CD4-positive, alpha-beta T cell treated with Interferon alpha-2 for 1 hour (primary cell): ENCODE measurements around the gene ZNF174.

Experiments used
- DNase-seq, 2 donors: peaks; one replicate each; pipeline ENCODE4 v3.0.0-alpha.2; 2020 to 2022

The ZNF174 gene

DNA sequence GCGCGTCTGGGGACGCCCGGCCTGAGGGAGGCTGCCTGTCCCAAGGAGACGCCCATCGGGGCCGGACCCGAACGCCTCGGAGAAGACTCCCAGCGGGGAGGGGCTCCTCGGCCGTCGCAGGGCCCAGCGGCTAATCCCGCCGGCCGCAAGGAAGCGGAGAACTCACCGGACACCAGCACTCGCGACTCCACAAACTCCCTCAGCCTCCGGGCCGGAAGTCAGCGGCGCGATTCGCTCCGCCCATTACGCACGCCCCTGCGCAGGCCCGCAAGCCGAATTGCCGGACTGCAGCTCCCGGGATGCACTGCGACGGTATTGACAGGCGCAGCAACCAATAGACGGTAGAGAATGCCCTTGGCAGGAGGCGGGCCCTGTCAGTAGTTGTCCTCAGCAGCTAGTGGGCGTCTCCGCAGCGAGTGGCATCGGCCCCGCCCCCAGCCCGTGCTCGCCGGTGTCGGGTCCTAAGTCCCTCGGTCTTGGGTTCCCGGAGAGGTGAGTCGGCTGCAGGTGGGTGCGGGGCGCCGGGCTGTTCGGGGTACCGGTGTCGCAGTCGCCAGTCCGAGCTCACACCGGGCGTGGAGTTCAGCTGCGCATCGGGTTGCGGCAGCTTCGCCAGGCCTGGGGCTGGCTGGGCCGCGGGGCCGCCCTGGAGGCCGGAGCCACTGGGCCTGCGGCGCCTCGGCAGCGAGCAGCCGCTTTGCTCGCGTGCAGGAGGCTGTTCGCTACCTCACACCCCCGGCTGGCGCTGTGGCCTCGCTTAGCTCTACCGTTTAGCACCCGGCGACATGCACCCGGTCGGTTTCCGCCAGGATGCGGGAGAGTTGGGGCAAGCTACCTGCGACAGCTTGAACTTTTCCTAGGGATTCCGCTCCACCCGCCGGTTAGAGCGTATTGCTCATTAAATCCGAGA, at the start of gene ZNF174, which contains the start of gene ZSCAN32:
TSS of gene ZNF174 (plus strand) at position 437 of the 910 bp plus-strand sequence. CDS start 790 bp downstream, outside the sequence.
TSS of gene ZSCAN32 (minus strand) at position 226 of the 910 bp plus-strand sequence. CDS start 3,447 bp downstream, outside the sequence.
- peak; percentile 99 for DNase-seq

DNA sequence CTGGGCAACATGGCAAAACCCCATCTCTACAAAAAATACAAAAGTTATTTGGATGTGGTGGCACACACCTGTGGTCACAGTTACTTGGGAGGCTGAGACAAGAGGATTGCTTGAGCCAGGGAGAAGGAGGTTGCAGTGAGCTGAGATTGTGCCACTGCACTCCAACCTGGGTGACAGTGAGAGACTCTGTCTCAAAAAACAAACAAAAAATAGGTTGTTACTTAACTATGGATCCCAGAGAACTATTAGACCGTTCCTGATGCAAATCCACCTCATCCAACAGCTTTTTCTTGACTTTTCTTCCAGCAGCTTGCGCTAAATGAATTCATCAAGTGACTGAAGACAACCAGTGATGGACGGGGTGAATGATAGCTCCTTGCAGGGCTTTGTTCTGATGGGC, 45.4 kb upstream of the ZNF174 start, which contains the start of gene OR2C1:
TSS of gene OR2C1 (plus strand) at position 301 of the 400 bp plus-strand sequence. CDS start at position 353, 52 bp downstream.
- no peak for DNase-seq

DNA sequence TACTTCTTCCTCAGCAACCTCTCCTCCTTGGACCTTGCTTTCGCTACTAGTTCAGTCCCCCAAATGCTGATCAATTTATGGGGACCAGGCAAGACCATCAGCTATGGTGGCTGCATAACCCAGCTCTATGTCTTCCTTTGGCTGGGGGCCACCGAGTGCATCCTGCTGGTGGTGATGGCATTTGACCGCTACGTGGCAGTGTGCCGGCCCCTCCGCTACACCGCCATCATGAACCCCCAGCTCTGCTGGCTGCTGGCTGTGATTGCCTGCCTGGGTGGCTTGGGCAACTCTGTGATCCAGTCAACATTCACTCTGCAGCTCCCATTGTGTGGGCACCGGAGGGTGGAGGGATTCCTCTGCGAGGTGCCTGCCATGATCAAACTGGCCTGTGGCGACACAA, 44.9 kb upstream of the ZNF174 start:
- DNase-seq = no peak

DNA sequence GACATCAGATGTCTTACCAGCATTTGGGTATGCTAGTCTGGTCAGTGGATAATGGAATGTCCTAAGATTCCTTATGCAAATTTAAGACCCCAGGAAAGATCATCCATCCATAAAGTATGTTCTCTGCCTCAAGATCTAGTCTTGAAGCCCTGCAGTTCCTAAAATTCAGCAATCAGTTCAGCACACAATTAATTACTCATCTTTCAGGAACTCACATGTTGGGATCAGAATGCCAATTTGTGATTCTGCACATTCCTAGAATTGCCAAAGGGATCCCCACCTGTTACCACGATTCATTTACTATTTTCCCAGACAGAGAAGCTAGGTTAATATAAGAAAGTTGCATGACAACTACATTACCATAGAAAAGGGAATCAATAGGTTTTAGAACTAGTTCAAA, 42.1 kb upstream of the ZNF174 start:
- no peak for DNase-seq

DNA sequence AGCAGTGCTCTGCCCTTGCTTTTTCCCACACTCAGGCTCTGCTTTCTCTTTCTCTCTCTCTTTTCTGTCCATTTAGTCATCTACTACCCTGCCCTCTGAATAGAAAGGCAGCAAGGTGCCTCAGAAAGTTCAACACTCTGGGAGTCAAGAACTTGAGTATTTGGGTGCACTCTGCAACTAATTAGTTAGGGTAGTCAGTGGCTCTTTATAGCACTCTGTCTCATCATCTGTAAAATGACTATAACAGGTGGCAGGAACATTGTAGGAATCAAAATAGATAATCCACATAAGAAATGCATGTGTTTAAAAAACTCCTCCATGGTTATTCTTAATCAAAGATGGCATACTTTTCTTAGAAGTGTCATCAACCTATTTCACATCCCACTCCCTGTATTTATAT, 38.1 kb upstream of the ZNF174 start:
- DNase-seq = no peak

DNA sequence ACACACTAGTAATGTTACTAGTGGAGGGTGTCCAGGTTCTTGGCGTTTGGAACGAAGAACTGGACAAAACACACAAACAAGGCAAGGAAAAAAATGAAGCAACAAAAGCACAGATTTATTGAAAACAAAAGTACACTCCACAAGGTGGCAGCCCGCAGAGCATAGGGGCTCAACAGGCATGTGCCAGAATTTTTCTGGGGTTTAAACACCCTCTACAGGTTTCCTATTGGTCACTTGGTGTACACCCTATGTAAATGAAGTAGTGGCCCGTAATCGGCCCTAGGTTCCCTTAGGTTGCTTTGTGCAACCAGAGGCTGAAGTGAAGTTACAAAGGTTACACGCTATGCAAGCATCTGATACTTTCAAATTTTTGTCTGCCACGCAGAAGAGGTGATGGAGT, 37.2 kb upstream of the ZNF174 start:
- no peak for DNase-seq

DNA sequence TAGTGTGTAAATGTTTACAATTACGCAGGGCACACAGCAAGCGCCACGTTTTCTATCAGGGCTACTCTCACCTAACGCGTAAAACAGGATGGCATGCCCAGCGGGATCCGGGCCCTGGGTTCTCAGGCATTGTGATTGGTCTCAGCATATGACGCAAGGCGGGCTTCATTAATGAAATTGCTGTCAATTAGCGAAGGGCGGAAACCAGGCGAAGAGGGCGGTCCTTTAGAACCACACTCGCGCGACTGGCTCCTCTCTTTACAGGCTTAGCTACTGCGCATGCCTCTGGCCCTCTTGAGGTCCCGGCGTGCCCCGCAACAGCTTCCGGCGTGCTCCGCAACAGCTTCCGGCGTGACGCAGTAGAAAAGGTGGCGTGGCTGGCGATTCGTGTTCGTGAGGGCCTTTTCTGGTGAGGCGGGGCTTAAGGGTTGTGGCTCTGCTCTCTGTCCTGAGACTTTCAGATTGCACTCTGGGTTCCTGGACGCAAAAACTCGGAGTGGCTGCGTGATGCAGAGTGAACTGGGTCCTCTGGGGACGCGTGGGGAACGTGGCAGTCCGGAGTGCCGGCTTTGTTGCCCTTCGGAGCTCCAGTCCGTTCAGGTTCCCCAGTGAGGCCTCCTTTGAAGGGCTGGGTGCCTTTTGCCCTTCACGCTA, 36.1 kb upstream of the ZNF174 start:
- DNase-seq = peak; percentile 91

DNA sequence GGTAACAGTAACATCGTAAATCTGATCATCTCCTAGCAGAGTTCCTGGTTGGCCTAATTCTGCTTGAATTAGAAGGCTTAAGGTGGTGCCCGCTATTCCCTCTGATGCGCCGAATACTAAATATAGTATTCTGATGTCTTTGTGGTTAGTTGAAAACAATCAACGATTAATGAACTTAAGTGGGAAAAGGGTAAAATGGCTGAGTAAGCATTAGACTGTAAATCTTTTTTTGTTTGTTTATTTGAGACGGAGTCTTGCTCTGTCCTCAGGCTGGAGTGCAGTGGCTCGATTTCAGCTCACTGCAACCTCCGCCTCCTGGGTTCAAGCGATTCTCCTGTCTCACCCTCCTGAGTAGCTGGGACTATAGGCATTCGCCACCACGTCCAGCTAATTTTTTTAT, 31.9 kb upstream of the ZNF174 start:
- no peak for DNase-seq

DNA sequence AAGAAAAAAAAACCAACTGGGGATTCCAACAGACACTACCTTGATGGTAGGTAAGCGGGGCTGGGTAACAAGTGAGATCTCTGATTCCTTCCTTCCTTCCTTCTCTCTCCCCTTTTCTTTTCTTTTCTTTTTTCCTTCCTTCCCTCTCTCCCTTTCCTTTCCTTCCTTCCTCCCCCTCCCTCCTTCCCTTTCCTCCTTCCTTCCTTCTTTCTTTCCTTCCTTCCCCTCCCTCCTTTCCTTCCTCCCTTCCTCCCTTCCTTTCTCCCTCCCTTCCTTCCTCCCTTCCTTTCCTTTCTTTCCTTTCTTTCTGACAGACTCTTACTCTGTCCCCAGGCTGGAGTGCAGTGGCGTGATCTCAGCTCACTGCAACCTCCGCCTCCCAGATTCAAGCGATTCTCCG, 25.3 kb upstream of the ZNF174 start:
- no peak for DNase-seq

DNA sequence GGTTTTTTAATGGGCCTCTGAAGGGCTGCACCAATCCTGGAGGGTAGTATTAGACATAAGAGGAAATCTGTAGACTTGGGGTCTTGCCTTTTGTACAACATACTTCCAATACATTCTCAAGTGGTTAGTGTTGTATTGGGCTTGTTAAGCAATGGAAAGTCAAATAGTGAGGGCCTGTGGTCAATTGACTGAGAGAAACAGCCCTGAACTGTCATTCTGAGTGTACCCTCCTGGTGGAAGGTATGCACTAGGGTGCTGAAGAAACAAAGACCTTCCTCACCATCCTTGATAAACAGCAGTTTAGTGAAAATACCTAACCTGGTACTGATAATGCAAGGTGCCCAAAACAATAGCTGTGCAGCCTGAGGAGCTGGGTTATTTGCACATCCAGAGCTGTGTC, 23.1 kb upstream of the ZNF174 start:
- no peak for DNase-seq

DNA sequence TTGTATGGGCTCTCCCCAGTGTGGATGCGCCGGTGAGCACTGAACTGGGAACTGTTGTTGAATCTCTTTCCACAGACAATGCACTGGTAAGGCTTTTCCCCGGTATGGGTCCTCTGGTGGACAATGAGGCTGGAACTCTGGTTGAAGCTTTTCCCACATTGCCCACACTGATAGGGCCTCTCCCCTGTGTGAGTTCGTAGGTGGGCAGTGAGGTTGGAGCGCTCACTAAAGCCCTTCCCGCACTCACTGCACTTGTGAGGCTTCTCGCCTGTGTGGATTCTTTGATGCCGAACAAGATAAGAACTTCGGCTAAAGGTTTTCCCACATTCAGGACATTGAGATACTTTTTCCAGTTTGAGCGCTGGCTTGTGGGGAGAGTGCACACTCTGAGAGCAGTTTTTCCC, 18.0 kb upstream of the ZNF174 start:
- DNase-seq = no peak

DNA sequence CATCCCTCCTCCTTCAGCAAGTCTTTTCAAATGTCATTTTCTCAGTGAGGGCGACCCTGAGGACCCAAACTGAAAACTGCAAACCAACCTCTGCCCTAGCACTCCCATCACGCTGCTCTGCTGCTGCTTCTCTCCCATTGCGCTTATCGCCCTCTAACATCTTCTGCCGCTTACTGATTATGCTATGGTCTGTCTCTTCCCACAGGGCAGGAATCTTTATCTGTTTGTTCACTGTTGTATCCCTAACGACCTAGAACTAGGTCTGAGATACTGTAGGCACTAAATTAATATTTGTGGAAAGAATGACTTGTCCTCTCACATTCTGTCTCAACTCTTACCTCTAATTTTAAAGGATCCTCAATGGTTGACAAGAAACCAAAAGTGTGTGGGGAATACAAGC, 12.7 kb upstream of the ZNF174 start:
- DNase-seq = no peak

DNA sequence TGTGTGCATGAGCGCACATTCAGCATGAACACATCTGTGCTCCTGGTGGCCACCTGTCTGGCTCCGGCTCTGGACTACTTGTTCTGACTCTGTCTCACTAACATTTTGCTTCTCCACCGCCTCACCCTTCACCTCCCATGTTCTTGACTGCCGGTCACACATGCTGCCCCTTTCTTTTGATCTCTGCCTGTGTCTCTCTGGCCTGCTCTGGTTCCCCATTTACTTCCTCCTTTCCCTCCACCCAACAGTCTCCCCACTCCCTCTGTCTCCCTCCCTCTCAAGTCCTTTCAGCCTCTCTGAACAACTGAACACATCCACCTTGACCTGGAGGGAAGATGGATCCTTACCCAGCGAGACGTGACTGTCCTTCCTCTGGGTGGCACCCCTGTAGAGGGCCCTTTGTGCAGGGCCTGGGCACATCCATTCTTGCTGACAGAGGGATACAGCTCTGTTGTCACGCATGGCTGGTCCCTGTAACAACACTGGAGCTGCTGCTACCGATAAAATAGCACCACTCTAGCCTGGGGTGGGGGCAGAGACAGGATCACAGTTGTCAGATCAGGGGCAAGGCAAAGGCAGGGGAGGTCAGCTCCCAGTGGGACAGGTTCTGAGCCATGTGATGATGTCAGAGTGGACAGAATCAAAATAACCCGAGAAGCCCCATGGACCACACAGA, 11.2 kb upstream of the ZNF174 start:
- no peak for DNase-seq

DNA sequence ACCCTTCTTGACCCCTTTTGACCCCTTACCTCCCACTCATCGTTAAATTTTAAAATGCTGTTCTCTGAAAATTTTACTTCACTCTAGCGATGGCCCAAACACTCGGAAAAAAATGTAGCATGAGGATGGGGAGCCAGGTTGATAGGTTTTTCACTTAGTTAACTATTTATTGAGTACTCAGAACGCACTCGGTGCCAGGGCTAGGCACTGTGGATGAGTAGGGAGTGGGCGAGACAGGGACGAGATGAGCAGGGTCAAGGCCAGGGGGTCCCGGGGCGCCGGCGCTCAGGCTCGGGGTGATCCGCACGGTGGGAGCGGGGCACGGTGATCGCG, 603 bp upstream of the ZNF174 start:
- no peak for DNase-seq

DNA sequence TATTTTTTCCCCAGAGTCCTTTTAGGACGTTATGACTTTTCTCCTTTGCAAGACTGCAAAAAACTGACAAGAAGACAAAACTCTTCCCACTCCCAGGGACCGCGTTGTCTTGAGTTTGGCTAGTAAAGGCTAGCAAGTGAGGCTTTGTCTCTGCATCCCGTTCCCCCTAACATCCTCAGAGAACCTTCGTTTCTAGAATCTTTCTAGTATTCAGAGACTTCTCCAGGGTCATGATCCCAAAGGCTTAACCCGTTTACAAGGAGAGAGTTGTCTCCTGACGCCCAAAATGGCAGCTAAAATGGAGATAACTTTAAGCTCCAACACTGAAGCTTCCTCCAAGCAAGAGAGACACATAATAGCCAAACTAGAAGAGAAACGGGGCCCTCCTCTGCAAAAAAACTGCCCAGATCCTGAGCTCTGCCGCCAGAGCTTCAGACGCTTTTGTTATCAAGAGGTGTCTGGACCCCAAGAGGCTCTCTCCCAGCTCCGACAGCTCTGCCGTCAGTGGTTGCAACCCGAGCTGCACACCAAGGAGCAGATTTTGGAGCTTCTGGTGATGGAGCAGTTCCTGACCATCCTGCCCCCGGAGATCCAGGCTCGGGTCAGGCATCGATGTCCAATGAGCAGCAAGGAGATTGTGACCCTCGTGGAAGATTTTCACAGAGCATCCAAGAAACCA, 843 bp downstream of the ZNF174 start:
- no peak for DNase-seq

DNA sequence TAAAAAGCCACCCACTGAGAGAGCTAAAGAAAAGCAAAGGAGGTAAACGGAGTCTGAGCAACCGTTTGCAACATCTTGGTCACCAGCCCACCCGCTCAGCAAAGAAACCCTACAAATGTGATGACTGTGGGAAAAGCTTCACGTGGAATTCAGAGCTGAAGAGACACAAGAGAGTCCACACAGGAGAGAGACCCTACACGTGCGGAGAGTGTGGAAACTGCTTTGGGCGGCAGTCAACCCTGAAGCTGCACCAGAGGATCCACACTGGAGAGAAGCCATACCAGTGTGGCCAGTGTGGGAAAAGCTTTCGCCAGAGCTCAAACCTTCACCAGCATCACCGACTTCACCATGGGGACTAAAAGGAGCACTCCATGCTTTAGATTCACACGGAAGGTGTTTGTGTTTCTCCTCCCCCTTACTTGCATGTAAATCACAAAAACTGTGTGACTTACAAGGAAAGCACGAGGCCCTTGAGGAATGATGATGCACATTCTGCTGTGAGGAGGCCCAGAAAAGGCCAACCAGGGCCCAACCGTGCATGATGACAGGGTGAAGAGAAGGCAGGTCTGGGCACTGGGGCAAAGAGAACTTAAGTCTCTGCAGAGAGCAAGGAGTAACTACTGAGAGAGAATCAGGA, 7.7 kb downstream of the ZNF174 start:
- DNase-seq = no peak

DNA sequence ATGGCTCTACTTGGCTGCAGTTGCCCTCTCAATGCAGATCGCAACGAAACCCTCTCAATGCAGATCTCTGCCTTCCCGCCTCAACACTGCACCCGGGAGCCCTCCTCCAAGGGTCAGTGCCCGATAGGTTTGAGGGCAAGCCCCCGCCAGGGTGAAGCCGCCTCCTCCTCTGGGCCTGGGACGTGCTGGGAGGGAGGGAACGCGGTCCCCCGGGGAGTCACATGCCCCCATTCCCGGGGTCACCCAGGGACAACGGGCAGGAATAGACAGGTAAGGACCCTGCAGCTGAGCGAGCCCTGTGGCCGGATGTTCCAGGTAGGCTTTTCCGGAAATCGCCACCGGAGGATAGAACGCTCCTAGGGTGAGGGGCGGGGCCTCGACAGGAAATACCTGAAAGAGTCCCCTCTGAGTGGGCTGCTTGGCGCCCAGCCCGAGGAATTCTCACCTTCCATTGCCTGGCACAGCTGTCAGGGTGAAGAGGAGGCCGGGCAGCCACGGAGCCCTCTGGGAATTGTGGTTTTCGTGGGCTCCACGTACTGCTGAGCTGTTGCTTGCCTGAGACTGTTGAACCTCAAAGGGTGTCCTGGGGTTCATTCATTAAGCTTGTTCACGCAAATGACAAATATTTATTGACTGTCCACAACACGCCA, 12.8 kb downstream of the ZNF174 start:
- DNase-seq = no peak

DNA sequence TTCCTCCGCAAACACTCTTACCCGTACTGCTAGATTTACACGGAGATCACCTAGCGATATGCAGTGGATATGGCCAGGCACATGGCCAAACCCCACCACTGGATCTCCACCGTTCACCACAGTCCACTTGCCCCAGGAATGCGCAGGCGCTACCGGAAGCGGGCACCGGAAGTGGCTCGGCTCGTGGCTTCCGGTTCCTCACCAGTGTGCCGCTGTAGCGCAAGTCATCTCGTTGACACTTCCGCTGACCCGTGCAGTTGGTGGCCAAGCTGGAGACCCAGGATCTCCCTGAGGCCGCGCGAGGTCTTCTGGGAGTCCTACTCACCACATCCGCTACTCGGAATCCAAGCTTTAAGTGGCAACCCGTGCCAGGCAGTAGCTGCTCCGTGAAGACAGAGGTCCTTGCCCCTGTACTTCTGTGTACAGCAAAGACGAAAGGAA, 30.8 kb downstream of the ZNF174 start:
- peak; percentile 55 to 59 for DNase-seq

DNA sequence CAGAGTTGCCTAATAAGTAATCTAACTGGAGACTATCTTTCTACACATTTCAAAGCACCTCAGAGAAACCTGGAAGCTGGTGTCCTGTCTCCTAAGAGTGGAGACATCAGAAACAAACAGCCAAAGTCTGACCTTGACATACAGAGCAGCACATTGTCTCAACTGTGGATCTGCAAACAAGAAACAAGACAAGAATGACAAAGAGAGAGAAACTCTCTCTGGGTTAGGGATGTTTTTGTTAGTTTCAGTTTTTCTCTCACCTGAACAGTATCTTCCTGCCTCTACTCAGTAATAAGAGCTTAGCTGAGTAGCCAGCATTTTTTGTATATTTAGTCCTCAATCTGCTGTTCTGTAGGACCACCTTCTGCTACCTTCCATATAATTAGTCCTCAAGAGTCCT, 33.4 kb downstream of the ZNF174 start:
- DNase-seq = no peak

DNA sequence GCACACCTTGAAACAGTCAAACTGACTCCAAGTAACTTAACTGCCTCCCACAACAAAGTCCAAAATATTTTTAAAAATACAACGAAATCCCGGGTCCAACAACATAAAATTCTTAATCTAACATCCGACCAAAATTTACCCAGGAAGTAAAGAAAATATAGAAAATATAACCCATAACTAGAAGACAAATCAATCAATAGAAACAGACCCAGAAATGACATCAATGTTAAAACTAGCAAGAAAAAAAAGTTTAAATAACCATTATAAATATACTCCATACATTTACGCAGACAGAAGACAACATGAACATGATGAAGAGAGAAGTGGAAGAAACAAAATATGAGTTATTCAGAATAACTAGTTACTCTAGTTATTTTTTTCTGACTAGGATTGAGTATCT, 38.6 kb downstream of the ZNF174 start:
- DNase-seq = no peak

DNA sequence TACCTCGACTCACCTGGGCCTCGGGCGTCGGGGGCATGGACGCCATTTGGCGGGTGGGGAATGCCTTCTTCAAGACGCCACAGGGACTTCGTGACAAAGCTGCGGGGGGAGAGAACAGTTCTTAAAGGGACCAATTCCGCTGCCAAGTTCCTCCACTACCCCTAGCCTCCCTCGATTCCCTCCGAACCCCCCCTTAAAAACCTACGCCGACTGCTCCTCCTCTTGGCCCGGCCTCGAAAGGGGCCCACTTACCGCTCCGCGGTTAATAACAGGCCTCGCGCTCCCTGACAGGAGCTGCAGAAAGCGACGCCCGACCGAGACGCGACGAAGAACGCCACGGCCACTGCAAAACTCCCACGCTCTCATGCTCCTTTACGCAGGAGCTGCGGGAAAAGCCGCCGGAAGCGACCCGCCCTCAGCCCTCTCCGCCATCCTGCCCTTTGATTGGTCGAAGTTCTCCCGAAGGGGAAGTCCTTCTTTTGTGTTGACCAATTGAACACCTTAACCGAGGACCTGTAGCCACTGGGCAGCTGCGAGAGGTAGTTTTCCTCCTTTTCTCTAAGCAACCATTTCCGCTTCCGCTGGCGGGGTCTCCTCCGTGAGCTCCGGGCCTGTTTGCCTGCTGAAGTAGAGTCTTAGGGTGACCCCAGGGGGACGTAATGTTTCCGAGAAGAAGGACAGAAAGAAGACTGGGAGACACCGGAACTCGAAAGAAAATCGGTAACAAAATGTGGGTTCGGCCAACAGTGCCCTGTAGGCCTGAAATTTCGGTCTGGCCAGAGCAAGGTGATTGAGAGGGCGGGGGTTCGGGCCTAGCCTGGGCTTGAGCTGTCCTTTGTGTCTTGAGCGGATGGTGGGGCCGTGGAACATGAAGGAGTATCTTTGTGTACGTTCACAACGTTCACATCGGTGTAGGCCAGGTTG, 42.4 kb downstream of the ZNF174 start, which contains the start of the genes NAA60 and ZNF597:
TSS of gene NAA60 (plus strand) at position 573 of the 924 bp plus-strand sequence. CDS start 32,548 bp downstream, outside the sequence.
TSS of gene ZNF597 (minus strand) at position 397 of the 924 bp plus-strand sequence. CDS start at position 46, 351 bp downstream.
- peak; percentile 87 to 90 for DNase-seq
